Esophagus muscularis mucosa (tissue), 3 donors: ENCODE results near the gene CABCOCO1.

ENCODE experiments used
- EP300 ChIP-seq: sonication (generic); formaldehyde crosslinking; IDR thresholded peaks from one replicate; pipeline ENCODE4 v1.6.1; 2017; ENCODE audit warnings: antibody characterized with exemption
- TF ChIP-seq, protein P1 (sequence below), 3 experiments: fragments of 200-600 bp in 2 of 3; fragments of 450-650 bp in 1 of 3; sonication (generic) in 2 of 3; IDR thresholded peaks; one replicate each; pipeline ENCODE4 v1.5.1; 2017 to 2019; ENCODE audit warnings: antibody characterized with exemption in 3 of 3, mild to moderate bottlenecking in 2 of 3, moderate library complexity in 1 of 3

DNA sequence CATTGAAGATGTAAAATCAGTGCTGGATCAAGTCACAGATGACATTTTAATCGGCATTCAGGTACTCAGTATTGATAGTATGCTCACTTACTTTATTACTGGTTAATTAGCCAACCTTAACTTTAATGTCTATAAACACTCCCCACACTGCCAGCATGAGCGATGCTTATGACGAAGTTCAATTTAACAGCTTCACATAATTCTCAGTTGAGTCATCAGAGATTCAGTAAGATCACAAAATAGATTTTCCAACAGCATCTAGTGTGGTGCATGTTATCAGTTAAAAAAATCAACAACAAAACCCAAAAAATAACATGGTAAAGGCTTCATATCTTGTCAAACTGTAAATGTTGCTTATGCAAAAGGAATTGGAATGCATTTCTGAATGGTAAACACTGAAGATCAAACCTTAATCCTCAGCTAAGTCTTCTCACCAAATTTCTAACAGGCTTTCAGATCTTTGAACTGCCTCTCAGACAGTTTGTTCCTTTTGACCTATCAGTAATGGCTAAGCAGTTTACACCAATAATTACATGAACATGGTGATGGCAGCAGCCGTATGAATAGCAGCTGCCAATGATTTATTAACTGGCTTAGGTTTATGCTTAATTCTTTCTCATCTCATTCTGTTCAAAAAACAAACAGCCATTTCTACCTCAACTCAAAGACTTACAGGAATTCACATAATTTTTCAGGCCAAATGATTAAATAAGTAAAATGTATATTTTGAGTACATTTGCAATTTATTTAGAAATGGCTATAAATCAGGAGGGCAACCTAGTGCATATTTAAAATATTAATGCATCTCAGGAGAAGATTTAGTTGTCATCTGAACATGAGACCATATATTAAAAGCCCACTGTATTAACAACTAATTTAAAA is 98.5 kb downstream of the CABCOCO1 start:
- TF ChIP-seq, protein P1, sequence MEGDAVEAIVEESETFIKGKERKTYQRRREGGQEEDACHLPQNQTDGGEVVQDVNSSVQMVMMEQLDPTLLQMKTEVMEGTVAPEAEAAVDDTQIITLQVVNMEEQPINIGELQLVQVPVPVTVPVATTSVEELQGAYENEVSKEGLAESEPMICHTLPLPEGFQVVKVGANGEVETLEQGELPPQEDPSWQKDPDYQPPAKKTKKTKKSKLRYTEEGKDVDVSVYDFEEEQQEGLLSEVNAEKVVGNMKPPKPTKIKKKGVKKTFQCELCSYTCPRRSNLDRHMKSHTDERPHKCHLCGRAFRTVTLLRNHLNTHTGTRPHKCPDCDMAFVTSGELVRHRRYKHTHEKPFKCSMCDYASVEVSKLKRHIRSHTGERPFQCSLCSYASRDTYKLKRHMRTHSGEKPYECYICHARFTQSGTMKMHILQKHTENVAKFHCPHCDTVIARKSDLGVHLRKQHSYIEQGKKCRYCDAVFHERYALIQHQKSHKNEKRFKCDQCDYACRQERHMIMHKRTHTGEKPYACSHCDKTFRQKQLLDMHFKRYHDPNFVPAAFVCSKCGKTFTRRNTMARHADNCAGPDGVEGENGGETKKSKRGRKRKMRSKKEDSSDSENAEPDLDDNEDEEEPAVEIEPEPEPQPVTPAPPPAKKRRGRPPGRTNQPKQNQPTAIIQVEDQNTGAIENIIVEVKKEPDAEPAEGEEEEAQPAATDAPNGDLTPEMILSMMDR (IDR thresholded peaks at IDR 0.05): no peak
- no peak for TF ChIP-seq EP300
